Epithelial cell of alveolus of lung (primary cell): ENCODE results near the gene NOVA1. TPM values are rescaled to one million over a fixed set of nuclear protein-coding genes. Genes with fewer than 3 reads are reported as not detected.

Experiments used
- total RNA-seq: library from RNA; depleted of rRNA; stranded (reverse); fragments of >200 nt; gene quantifications from 2 replicates; pipeline ENCODE4 v1.2.1, GENCODE V29; 2015

Gene NOVA1
- 1.7 and 6.1 TPM in 2 replicates for total RNA-seq

GRCh38 chr14:26597589-26598080 lies at the start of gene NOVA1:
Gene NOVA1, minus strand, starts transcription at chr14:26598033. Its CDS starts 597 bp downstream, at chr14:26597436.

